GM18909 (cell line): ENCODE results near the gene TMEM54.

Source experiments
- ATAC-seq: cut with Tn5 transposase; IDR thresholded peaks from one replicate; pipeline ENCODE4 v1.9.1; 2021; ENCODE audit warnings: mild to moderate bottlenecking; ENCODE audit not compliant: unreplicated experiment, poor library complexity

TMEM54 gene

GRCh38 chr1:32883338-32884031, 17.7 kb downstream of the TMEM54 start:
- ATAC-seq = no peak

GRCh38 chr1:32881871-32882850, 19.0 kb downstream of the TMEM54 start:
- no peak for ATAC-seq

GRCh38 chr1:32881291-32881690, 19.9 kb downstream of the TMEM54 start:
- no peak for ATAC-seq

GRCh38 chr1:32878637-32879041, 22.6 kb downstream of the TMEM54 start:
- ATAC-seq = no peak

GRCh38 chr1:32878183-32878582, 23.0 kb downstream of the TMEM54 start:
- no peak for ATAC-seq

- no peak for ATAC-seq
Measured at GRCh38 chr1:32877211-32878110, 23.7 kb downstream of the TMEM54 start.

- no peak for ATAC-seq
Measured at GRCh38 chr1:32876341-32877210, 24.6 kb downstream of the TMEM54 start.

GRCh38 chr1:32874860-32875752, 26.1 kb downstream of the TMEM54 start:
- ATAC-seq = no peak

- no peak for ATAC-seq
Measured at GRCh38 chr1:32873484-32873883, 27.7 kb downstream of the TMEM54 start.

- ATAC-seq = no peak
Measured at GRCh38 chr1:32872192-32872460, 29.1 kb downstream of the TMEM54 start.

- no peak for ATAC-seq
Measured at GRCh38 chr1:32871364-32872191, 29.6 kb downstream of the TMEM54 start.

- no peak for ATAC-seq
Measured at GRCh38 chr1:32870615-32871363, 30.4 kb downstream of the TMEM54 start, which contains the start of gene FNDC5. Gene FNDC5, minus strand, starts transcription at chr1:32870912.

- ATAC-seq = no peak
Measured at GRCh38 chr1:32869923-32870614, 31.1 kb downstream of the TMEM54 start.

- no peak for ATAC-seq
Measured at GRCh38 chr1:32868806-32869455, 32.3 kb downstream of the TMEM54 start.

- ATAC-seq = no peak
Measured at GRCh38 chr1:32868085-32868484, 33.1 kb downstream of the TMEM54 start.

- no peak for ATAC-seq
Measured at GRCh38 chr1:32867671-32868070, 33.5 kb downstream of the TMEM54 start.
